Omental fat pad (tissue), 4 donors: ENCODE results near the gene FHOD3. TPM values are rescaled to one million over a fixed set of nuclear protein-coding genes. Genes with fewer than 3 reads are reported as not detected.

Source experiments
- ATAC-seq: fragments of 150-250 bp; one replicate; pipeline ENCODE4 v1.9.1; 2016; ENCODE audit warnings: mild to moderate bottlenecking, moderate library complexity; ENCODE audit not compliant: low FRiP score
- DNase-seq: peaks from one replicate; pipeline ENCODE4 v3.0.0-alpha.2; 2019; ENCODE audit warnings: low spot score
- total RNA-seq, 4 donors: library from RNA; depleted of rRNA; stranded (reverse); fragments of >200 nt; gene quantifications; one replicate each; pipeline ENCODE4 v1.1.0, GENCODE V29; 2016
- TF ChIP-seq, protein P1 (sequence below), 3 donors: fragments of 450-650 bp; IDR thresholded peaks; one replicate each; pipeline ENCODE4 v1.5.1; 2016 to 2017; ENCODE audit warnings: antibody characterized with exemption in 3 of 3, mild to moderate bottlenecking in 3 of 3, moderate library complexity in 2 of 3

FHOD3 gene
- total RNA-seq, 4 donors from 2014 or later: 0.96 to 3.8 (median 2.3) TPM

DNA sequence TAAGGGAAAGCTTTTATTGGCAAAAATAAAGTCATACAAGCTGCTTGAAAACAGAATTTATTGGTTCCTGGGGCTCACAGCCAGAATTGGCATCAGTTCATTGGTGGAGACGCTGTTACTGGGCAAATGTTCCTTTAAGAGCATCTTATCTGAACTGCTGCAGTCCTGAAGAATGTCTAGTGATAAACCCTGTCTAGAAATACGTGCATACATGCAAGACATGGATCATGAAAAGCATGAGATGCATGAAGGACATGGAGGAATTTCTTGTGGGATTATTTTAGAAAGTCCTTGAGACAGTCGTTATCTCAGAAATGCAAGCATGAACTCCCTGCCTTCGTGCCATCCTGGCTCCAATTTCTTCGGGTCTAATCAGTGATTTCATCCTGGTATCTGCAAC is 32.5 kb upstream of the FHOD3 start:
- no peak for DNase-seq
- no peak for ATAC-seq
- TF ChIP-seq, protein P1, sequence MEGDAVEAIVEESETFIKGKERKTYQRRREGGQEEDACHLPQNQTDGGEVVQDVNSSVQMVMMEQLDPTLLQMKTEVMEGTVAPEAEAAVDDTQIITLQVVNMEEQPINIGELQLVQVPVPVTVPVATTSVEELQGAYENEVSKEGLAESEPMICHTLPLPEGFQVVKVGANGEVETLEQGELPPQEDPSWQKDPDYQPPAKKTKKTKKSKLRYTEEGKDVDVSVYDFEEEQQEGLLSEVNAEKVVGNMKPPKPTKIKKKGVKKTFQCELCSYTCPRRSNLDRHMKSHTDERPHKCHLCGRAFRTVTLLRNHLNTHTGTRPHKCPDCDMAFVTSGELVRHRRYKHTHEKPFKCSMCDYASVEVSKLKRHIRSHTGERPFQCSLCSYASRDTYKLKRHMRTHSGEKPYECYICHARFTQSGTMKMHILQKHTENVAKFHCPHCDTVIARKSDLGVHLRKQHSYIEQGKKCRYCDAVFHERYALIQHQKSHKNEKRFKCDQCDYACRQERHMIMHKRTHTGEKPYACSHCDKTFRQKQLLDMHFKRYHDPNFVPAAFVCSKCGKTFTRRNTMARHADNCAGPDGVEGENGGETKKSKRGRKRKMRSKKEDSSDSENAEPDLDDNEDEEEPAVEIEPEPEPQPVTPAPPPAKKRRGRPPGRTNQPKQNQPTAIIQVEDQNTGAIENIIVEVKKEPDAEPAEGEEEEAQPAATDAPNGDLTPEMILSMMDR (IDR thresholded peaks at IDR 0.05): no peak

GRCh38 chr18:36269157-36269556 is 28.4 kb upstream of the FHOD3 start:
- DNase-seq (no peak), ATAC-seq (no peak)
- TF ChIP-seq, protein P1 (IDR thresholded peaks at IDR 0.05): no peak

- ATAC-seq: no peak
- DNase-seq: no peak
- TF ChIP-seq, protein P1 (IDR thresholded peaks at IDR 0.05): no peak
Observed at GRCh38 chr18:36271153-36271552, 26.4 kb upstream of the FHOD3 start.

GRCh38 chr18:36273347-36273746 is 24.2 kb upstream of the FHOD3 start:
- no peak for DNase-seq
- TF ChIP-seq, protein P1 (IDR thresholded peaks at IDR 0.05): no peak
- ATAC-seq: no peak

GRCh38 chr18:36274083-36274715 is 23.3 kb upstream of the FHOD3 start:
- TF ChIP-seq, protein P1 (IDR thresholded peaks at IDR 0.05): no peak

DNA sequence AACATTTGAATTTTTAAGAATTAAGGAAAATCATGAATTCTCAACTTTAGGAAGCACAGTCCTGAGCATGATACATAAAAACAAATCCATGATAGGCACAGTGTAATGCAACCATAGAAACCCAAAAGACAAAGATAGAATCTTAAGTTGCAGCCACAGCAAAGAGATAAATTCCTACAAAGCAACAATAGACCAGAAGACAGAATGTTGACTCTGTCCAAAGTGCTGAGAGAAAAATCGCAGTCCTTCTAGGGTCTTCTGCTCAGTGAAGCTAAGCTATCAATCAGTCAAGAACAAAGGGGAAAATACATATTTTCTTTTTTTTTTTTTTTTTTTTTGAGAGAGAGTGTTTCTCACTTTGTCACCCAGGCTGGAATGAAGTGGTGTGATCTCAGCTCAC is 22.0 kb upstream of the FHOD3 start:
- no peak for DNase-seq
- no peak for ATAC-seq
- TF ChIP-seq, protein P1 (IDR thresholded peaks at IDR 0.05): no peak

More at GRCh38 chr18:36274083-36274715, 23.3 kb upstream of the FHOD3 start:
- DNase-seq: no peak
- ATAC-seq: no peak

GRCh38 chr18:36279001-36279400 is 18.5 kb upstream of the FHOD3 start:
- TF ChIP-seq, protein P1 (IDR thresholded peaks at IDR 0.05): no peak
- no peak for ATAC-seq
- DNase-seq: no peak
